Omental fat pad (tissue), 4 donors: ENCODE measurements around the gene MORN2. TPM values are rescaled to one million over a fixed set of nuclear protein-coding genes. Genes with fewer than 3 reads are reported as not detected.

Experiments
- ATAC-seq: fragments of 150-250 bp; one replicate; pipeline ENCODE4 v1.9.1; 2016; ENCODE audit warnings: mild to moderate bottlenecking, moderate library complexity; ENCODE audit not compliant: low FRiP score
- DNase-seq: peaks from one replicate; pipeline ENCODE4 v3.0.0-alpha.2; 2019; ENCODE audit warnings: low spot score
- CTCF ChIP-seq, 3 donors: fragments of 450-650 bp; IDR thresholded peaks; one replicate each; pipeline ENCODE4 v1.5.1; 2016 to 2017; ENCODE audit warnings: antibody characterized with exemption in 3 of 3, mild to moderate bottlenecking in 3 of 3, moderate library complexity in 2 of 3
- total RNA-seq, 4 donors: library from RNA; depleted of rRNA; stranded (reverse); fragments of >200 nt; gene quantifications; one replicate each; pipeline ENCODE4 v1.1.0, GENCODE V29; 2016

MORN2 gene
- total RNA-seq, 4 donors from 2014 or later: 6.8 to 14.3 (median 10.9) TPM

- ATAC-seq: no peak
- TF ChIP-seq CTCF (IDR thresholded peaks at IDR 0.05): no peak
- no peak for DNase-seq
Observed at GRCh38 chr2:38836791-38837190, 39.0 kb upstream of the MORN2 start.

GRCh38 chr2:38850045-38850444 lies 25.7 kb upstream of the MORN2 start:
- ATAC-seq: no peak
- DNase-seq: no peak
- no peak for TF ChIP-seq CTCF (IDR thresholded peaks at IDR 0.05)

- ATAC-seq (no peak), DNase-seq (no peak)
Observed at GRCh38 chr2:38856165-38856564, 19.6 kb upstream of the MORN2 start.

GRCh38 chr2:38862476-38862875 lies 13.3 kb upstream of the MORN2 start:
- no peak for TF ChIP-seq CTCF (IDR thresholded peaks at IDR 0.05)
- ATAC-seq (no peak), DNase-seq (no peak)

More at GRCh38 chr2:38856165-38856564, 19.6 kb upstream of the MORN2 start:
- TF ChIP-seq CTCF (IDR thresholded peaks at IDR 0.05): no peak

- ATAC-seq (no peak), DNase-seq (no peak)
- no peak for TF ChIP-seq CTCF (IDR thresholded peaks at IDR 0.05)
Observed at GRCh38 chr2:38863061-38863695, 12.6 kb upstream of the MORN2 start.

GRCh38 chr2:38866773-38867443 lies 8.9 kb upstream of the MORN2 start:
- ATAC-seq: no peak
- DNase-seq: no peak
- no peak for TF ChIP-seq CTCF (IDR thresholded peaks at IDR 0.05)

- ATAC-seq (no peak), DNase-seq (no peak)
- no peak for TF ChIP-seq CTCF (IDR thresholded peaks at IDR 0.05)
Observed at GRCh38 chr2:38871432-38871831, 4.3 kb upstream of the MORN2 start.
